HG02571 (cell line): ENCODE measurements around the gene DNAJB14.

Experiments
- ATAC-seq: cut with Tn5 transposase; IDR thresholded peaks from one replicate; pipeline ENCODE4 v1.9.1; 2021; ENCODE audit warnings: mild to moderate bottlenecking, moderate library complexity; ENCODE audit not compliant: unreplicated experiment

Gene DNAJB14

GRCh38 chr4:99872570-99872969, 73.8 kb downstream of the DNAJB14 start:
- ATAC-seq: no peak

- no peak for ATAC-seq
These were observed 78.3 kb downstream of the DNAJB14 start for GRCh38 chr4:99868126-99868596.

GRCh38 chr4:99863804-99864203, 82.6 kb downstream of the DNAJB14 start:
- no peak for ATAC-seq

GRCh38 chr4:99861120-99861905, 85.1 kb downstream of the DNAJB14 start:
- ATAC-seq: no peak

GRCh38 chr4:99860521-99860920, 85.9 kb downstream of the DNAJB14 start:
- no peak for ATAC-seq

- ATAC-seq: no peak
These were observed 86.8 kb downstream of the DNAJB14 start for GRCh38 chr4:99859618-99860017.

- no peak for ATAC-seq
These were observed 89.1 kb downstream of the DNAJB14 start for GRCh38 chr4:99857307-99857706.

- ATAC-seq: no peak
These were observed 90.3 kb downstream of the DNAJB14 start for GRCh38 chr4:99856166-99856565.

GRCh38 chr4:99855678-99856077, 90.7 kb downstream of the DNAJB14 start:
- ATAC-seq: peak; percentile 40

- no peak for ATAC-seq
These were observed 92.4 kb downstream of the DNAJB14 start for GRCh38 chr4:99853999-99854398.

- no peak for ATAC-seq
These were observed 93.2 kb downstream of the DNAJB14 start for GRCh38 chr4:99853190-99853589.

GRCh38 chr4:99852199-99852749, 94.1 kb downstream of the DNAJB14 start:
- ATAC-seq: no peak

- ATAC-seq: peak; percentile 35
These were observed 97.8 kb downstream of the DNAJB14 start for GRCh38 chr4:99848591-99849001.

GRCh38 chr4:99847362-99847976, 98.9 kb downstream of the DNAJB14 start:
- peak; percentile 68 for ATAC-seq

GRCh38 chr4:99846891-99847290, 99.5 kb downstream of the DNAJB14 start:
- ATAC-seq: no peak
